ENCODE measurements around the gene MX2. TPM values are rescaled to one million over a fixed set of nuclear protein-coding genes. Genes with fewer than 3 reads are reported as not detected.
A peak's percentile ranks its signal among the peaks of the same experiment; 100 is the strongest.
"Not testable (repeated sequence)": the region's sequence is repeated elsewhere in the genome, so short reads cannot be mapped to it uniquely, and the experiment has no call there.

MX2 gene
- polyA plus RNA-seq, 1 donor = 2.7 TPM

DNA sequence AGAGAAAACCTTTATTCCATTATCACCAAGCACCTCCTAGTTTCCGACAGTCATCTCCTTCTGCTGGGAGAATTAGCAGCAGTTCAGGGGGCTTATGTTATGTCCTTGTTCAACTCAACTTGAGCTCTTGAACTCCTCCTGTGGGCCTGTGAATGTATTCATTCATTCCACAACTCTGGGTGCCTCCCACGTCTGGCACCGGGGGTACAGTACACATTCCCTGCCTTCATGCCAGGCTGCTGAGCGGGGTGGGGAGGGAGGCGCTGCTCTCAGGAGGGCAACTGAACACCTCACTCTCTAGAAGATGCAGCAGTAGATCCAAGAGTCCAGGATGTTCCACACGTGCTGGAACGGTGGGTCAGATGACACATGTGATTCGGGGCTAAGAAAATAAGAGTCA is 4.3 kb upstream of the MX2 start:
- Histone ChIP-seq H3K4me1 (ENCODE audit: control insufficient read depth, insufficient read depth, low read length) (peaks cover 19% of the 10 kb centered on the region), H3K4me3 (ENCODE audit: low read length) (no peak overlapping the region), H3K36me3 (ENCODE audit: control insufficient read depth, insufficient read depth, low read length) (no peaks in the 10 kb centered on the region), H3K27me3 (ENCODE audit: control insufficient read depth, insufficient read depth, low read length) (no peaks in the 10 kb centered on the region), H3K9me3 (ENCODE audit: control insufficient read depth, low read depth, low read length) (no peaks in the 10 kb centered on the region), H3K27ac (ENCODE audit: low read length) (no peak overlapping the region)
- DNase-seq = no peak
- WGBS (ENCODE audit: insufficient coverage, low lambda C conversion rate) = no CpG with 5 or more reads among the region's 8 CpGs

DNA sequence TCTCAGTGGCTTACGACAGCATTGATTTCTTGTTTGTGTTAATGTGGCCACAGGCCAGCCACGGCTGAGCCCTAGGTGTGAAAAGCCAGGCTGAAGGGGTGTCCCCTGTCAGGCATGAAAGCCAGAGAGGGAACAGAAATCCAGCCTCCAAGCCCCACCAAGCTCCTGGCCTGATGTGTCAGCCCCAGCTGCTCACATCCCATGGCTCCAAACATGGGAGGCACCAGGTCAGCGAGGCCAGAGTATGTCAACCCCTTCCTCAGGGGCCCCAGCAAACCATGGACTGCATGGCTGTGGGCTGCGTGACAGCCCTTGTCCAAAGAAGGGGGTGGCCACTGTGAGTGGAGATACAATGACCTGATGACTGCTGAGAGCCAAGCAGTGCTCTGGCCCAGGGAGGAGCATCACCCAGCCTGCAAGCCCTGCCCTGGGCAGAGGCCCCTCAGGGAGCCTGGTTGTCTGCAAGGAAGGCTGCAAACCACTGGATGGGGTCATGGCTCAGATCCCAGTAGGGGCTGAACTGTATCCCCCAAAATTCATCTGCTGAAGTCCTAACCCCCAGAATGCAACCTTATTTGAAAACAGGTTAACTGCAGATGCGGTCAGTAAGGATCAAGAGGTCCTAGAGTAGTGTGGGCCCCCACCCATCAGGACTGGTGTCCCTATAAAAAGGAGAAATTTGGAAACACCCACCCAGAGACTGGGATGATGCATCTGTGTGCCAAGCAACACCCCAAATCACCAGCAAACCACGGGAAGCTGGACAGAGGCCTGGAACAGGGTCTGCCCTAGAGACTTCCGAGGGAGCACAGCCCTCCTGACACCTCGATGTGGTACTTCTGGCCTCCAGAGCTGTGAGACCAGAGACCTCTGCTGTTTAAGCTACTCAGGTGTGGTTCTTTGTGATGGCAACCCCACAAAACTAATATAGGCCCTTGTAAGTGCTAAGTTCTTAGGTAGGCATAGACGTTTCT is 3.3 kb upstream of the MX2 start:
- no CpG with 5 or more reads among the region's 9 CpGs for WGBS (ENCODE audit: insufficient coverage, low lambda C conversion rate)
- H3K4me1 ChIP-seq (ENCODE audit: control insufficient read depth, insufficient read depth, low read length) = peaks cover 19% of the 10 kb centered on the region

DNA sequence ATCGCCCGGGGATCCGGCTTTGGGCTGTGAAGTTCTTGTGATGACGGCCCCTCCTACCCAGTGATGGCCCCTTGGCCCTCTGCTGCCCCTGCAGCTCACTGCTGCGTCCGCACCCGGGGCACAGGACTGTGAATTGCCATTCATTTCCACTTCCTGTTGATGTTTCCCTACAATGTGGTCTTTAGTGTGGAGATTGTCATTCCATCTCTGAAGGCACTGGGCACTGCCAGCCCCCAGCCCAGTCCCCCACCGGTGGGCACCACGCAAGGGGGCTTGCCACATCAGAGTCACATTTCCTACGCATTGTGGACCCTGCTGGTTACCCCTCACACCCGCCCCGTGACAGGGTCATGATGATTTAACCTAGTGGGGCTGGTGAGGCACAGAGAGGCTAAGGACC is 2.5 kb upstream of the MX2 start:
- no peak for DNase-seq
- Histone ChIP-seq H3K9me3 (ENCODE audit: control insufficient read depth, low read depth, low read length) (no peaks in the 10 kb centered on the region), H3K36me3 (ENCODE audit: control insufficient read depth, insufficient read depth, low read length) (no peaks in the 10 kb centered on the region), H3K4me1 (ENCODE audit: control insufficient read depth, insufficient read depth, low read length) (peaks cover 19% of the 10 kb centered on the region), H3K27ac (ENCODE audit: low read length) (no peak overlapping the region), H3K27me3 (ENCODE audit: control insufficient read depth, insufficient read depth, low read length) (no peaks in the 10 kb centered on the region), H3K4me3 (ENCODE audit: low read length) (no peak overlapping the region)
- no CpG with 5 or more reads among the region's 12 CpGs for WGBS (ENCODE audit: insufficient coverage, low lambda C conversion rate)

More for the DNA sequence above, 3.3 kb upstream of the MX2 start:
- no peaks in the 10 kb centered on the region for H3K36me3 ChIP-seq (ENCODE audit: control insufficient read depth, insufficient read depth, low read length)
- no peak overlapping the region for H3K27ac ChIP-seq (ENCODE audit: low read length)
- no peaks in the 10 kb centered on the region for H3K27me3 ChIP-seq (ENCODE audit: control insufficient read depth, insufficient read depth, low read length)
- no peaks in the 10 kb centered on the region for H3K9me3 ChIP-seq (ENCODE audit: control insufficient read depth, low read depth, low read length)
- no peak overlapping the region for H3K4me3 ChIP-seq (ENCODE audit: low read length)
- no peak for DNase-seq

DNA sequence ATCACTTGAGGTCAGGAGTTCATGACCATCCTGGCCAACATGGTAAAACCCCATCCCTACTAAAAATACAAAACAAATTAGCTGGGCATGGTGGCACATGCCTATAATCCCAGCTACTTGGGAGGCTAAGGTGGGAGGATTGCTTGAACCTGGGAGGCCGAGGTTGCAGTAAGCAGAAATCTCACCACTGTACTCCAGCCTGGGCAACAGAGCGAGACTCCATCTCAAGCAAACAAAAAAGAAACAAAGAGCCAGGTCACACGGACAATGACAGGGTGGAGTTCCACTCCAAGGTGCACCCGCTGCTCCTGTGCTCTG is 2.1 kb upstream of the MX2 start:
- H3K36me3 ChIP-seq (ENCODE audit: control insufficient read depth, insufficient read depth, low read length); H3K27me3 ChIP-seq (ENCODE audit: control insufficient read depth, insufficient read depth, low read length); H3K27ac ChIP-seq (ENCODE audit: low read length); DNase-seq; H3K9me3 ChIP-seq (ENCODE audit: control insufficient read depth, low read depth, low read length); H3K4me3 ChIP-seq (ENCODE audit: low read length): not testable (repeated sequence)
- peaks cover 19% of the 10 kb centered on the region for H3K4me1 ChIP-seq (ENCODE audit: control insufficient read depth, insufficient read depth, low read length)
- no CpG with 5 or more reads among the region's 4 CpGs for WGBS (ENCODE audit: insufficient coverage, low lambda C conversion rate)

DNA sequence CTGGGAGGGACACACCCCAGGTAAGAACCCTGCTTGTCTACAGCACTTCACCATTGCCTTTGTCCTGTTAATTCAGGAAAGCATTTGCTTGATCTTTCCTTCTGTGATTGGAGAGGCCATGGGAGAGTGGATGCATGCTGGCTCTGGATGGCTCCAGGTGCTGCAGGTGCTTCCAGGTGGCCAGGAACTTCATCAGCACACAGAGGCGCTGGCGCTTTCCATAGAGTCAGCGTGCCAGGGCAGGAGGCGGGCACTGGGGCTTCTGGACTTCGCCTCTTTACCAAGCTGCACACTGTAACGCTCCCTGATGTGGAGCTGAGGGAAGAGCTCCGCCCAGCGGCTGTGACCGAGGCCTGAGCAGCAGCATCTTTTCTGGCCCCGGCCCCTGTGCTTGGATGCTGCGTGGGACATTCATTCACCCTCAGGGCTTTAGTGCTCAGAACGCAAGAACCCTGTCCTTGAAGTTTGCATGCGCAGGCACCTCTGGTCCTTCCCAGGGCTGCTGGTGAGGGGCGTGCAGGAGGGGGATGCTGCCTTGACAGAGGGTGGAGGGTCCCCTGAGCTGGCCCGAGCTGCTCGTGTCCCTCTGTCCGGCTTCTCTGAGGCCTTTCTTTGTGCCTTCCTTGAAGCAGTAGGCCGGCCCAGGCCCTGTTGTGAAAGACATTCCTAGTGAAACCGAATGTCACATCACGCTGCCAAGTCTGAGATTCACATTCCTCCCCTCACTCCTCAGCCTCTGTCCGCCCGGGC is 1.6 kb upstream of the MX2 start:
- no peaks in the 10 kb centered on the region for H3K9me3 ChIP-seq (ENCODE audit: control insufficient read depth, low read depth, low read length)
- H3K27me3 ChIP-seq (ENCODE audit: control insufficient read depth, insufficient read depth, low read length) = no peaks in the 10 kb centered on the region
- H3K27ac ChIP-seq (ENCODE audit: low read length) = no peak overlapping the region
- H3K4me3 ChIP-seq (ENCODE audit: low read length) = no peak overlapping the region
- no peaks in the 10 kb centered on the region for H3K36me3 ChIP-seq (ENCODE audit: control insufficient read depth, insufficient read depth, low read length)
- no CpG with 5 or more reads among the region's 22 CpGs for WGBS (ENCODE audit: insufficient coverage, low lambda C conversion rate)
- DNase-seq = peak; percentile 36 to 51
- peaks cover 19% of the 10 kb centered on the region for H3K4me1 ChIP-seq (ENCODE audit: control insufficient read depth, insufficient read depth, low read length)

DNA sequence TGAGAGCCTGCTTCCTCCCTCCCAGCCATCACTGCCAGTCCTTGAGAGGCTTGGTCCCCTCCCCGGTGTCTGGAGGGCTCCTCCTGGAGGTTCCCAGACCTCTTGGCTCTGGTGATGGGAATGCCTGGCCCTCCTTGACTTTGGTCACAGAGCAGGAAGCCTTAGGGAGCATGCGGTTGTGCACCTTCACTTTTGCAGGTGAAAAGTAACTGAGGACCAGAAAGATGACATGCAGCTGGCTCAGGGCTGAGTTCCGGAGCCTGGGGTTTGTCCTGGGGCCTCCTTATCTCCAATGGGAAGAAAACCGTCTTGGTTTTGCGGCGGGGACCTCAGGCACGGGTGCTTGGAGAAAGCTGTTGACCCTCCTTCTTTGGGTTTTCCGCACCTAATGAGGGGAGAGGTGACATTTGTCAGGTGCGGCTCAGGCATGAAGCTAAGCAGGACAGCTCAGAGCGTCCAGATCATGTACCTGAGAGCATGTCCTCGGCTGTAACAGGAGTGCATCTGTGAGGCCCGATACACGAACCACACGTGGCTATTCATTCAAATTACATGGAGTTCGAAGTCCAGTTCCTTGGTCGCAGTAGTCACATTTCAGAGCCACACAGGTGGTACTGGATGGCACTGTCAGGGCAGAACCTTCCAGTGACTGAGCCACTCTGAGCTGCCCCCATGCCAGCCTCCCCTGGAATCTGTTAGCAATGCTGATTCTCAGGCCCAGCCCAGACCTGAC is 608 bp upstream of the MX2 start:
- no peaks in the 10 kb centered on the region for H3K27me3 ChIP-seq (ENCODE audit: control insufficient read depth, insufficient read depth, low read length)
- H3K27ac ChIP-seq (ENCODE audit: low read length) = peak overlapping the region; percentile 51
- peaks cover 21% of the 10 kb centered on the region for H3K4me1 ChIP-seq (ENCODE audit: control insufficient read depth, insufficient read depth, low read length)
- H3K4me3 ChIP-seq (ENCODE audit: low read length) = no peak overlapping the region
- peak; percentile 61 to 85 for DNase-seq
- H3K9me3 ChIP-seq (ENCODE audit: control insufficient read depth, low read depth, low read length) = no peaks in the 10 kb centered on the region
- no peaks in the 10 kb centered on the region for H3K36me3 ChIP-seq (ENCODE audit: control insufficient read depth, insufficient read depth, low read length)
- no CpG with 5 or more reads among the region's 16 CpGs for WGBS (ENCODE audit: insufficient coverage, low lambda C conversion rate)

DNA sequence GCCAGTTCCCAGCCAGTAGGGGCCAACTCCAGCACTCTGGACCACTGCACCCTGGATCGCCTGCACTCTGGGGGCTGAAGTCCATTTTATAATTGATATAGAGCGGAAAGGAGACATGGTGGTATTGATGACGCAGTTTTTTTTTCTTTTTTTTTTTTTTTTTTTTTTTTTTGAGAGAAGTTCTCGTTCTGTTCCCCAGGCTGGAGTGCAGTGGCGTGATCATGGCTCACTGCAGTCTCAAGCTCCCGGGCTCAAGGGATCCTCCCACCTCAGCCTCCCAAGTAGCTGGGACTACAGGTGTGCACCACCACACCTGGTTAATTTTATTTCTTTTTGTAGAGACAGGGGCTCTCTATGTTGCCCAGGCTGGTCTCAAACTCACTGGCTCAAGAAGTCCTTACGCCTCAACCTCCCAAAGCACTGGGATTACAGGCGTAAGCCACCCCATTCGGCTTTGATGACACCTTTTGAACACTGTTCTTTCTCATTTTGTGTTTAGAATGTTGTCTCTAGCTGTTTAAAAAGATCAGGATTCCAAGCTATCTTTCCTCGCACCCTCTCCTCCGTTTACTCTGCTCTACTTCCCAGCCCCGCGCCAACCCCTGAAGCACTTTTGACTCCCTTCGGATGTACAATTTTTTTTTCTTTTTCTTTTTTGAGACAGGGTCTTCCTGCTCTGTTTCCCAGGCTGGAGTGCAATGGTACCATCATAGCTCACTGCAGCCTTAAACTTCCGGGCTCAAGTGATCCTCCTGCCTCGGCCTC is 960 bp downstream of the MX2 start:
- Histone ChIP-seq H3K36me3 (ENCODE audit: control insufficient read depth, insufficient read depth, low read length) (no peaks in the 10 kb centered on the region), H3K9me3 (ENCODE audit: control insufficient read depth, low read depth, low read length) (no peaks in the 10 kb centered on the region), H3K27ac (ENCODE audit: low read length) (no peak overlapping the region), H3K4me1 (ENCODE audit: control insufficient read depth, insufficient read depth, low read length) (peaks cover 31% of the 10 kb centered on the region), H3K27me3 (ENCODE audit: control insufficient read depth, insufficient read depth, low read length) (no peaks in the 10 kb centered on the region), H3K4me3 (ENCODE audit: low read length) (no peak overlapping the region)
- WGBS (ENCODE audit: insufficient coverage, low lambda C conversion rate) = 97% methylated on average over 4 of the region's 16 CpGs
- no peak for DNase-seq

DNA sequence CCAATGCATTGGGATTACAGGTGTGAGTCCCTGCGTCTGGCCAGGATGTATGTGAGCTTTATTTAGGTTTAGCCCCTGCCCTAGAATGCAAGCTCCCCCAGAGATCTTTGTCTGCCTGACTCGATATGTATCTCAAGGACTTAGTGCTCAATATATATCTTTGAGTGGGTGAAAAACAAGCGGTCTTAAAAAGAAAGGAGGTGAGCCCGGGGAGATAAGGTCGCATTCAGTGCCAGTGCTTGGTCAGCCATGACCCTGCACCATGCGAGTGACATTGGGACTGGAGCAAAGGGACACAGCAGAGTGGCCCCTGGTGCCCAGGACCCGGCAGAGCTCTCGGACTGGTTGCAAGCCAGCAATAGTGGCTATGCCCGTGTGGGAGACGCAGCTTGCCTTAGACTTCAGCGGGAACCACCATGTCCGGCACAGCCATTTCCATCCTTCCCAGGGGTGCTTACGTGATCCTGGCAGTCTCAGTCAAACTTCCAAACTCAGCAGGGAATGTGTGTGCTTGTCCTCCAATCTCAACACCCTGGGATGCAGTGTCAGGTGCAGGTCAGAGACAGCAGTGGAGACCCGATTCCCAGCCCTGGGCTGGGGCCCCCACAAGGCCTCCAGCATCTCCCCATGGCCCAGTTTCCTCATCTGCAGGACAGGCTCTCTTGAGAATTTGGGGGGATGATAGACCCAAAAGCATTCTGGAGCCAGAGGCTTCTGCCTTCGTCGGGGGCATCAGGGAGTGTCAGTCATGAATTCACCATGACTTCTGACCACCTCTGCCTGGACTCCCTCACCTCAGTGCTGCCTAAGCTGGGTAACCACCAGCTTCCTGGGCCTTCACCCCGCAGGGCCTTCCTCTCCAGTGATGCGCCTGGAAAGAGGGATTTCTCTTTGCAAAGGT is 1.8 kb downstream of the MX2 start:
- Histone ChIP-seq H3K27ac (ENCODE audit: low read length) (no peak overlapping the region), H3K36me3 (ENCODE audit: control insufficient read depth, insufficient read depth, low read length) (no peaks in the 10 kb centered on the region), H3K9me3 (ENCODE audit: control insufficient read depth, low read depth, low read length) (no peaks in the 10 kb centered on the region), H3K4me3 (ENCODE audit: low read length) (no peak overlapping the region), H3K27me3 (ENCODE audit: control insufficient read depth, insufficient read depth, low read length) (no peaks in the 10 kb centered on the region), H3K4me1 (ENCODE audit: control insufficient read depth, insufficient read depth, low read length) (peaks cover 36% of the 10 kb centered on the region)
- 100% methylated on average over 1 of the region's 18 CpGs for WGBS (ENCODE audit: insufficient coverage, low lambda C conversion rate)
- no peak for DNase-seq

DNA sequence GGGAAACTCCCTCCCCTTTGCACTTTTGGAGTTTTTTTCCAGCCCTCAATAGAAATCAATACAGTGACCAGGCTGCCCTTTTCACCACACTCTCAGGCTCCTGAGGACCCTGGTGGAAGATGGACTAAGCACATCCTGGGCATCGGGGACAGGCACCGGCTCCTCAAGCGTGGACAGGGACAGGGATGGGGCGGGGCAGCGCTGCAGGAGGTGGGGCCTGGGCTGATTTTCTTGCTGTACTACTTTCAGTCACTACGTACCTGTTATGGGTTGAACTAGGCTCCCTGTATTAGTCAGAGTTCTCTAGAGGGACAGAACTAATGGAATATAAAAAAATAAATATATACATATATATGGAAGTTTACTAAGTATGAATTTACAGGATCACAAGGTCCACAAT is 2.5 kb downstream of the MX2 start:
- WGBS (ENCODE audit: insufficient coverage, low lambda C conversion rate) = 83% methylated on average over 1 of the region's 6 CpGs

More for the DNA sequence above, 2.5 kb downstream of the MX2 start:
- H3K4me1 ChIP-seq (ENCODE audit: control insufficient read depth, insufficient read depth, low read length) = peaks cover 43% of the 10 kb centered on the region
- H3K4me3 ChIP-seq (ENCODE audit: low read length) = no peak overlapping the region
- no peak overlapping the region for H3K27ac ChIP-seq (ENCODE audit: low read length)
- no peaks in the 10 kb centered on the region for H3K36me3 ChIP-seq (ENCODE audit: control insufficient read depth, insufficient read depth, low read length)
- H3K9me3 ChIP-seq (ENCODE audit: control insufficient read depth, low read depth, low read length) = no peaks in the 10 kb centered on the region
- H3K27me3 ChIP-seq (ENCODE audit: control insufficient read depth, insufficient read depth, low read length) = no peaks in the 10 kb centered on the region
- no peak for DNase-seq
